ENCODE results near the gene CYP4F8.
A peak's percentile ranks its signal among the peaks of the same experiment; 100 is the strongest.

Gene CYP4F8

GRCh38 chr19:15671891-15672579 lies 57.0 kb downstream of the CYP4F8 start:
- TF ChIP-seq SNAI2 (CRISPR knock-in tag; IDR thresholded peaks at IDR 0.05) (no peak), ZNF8 (CRISPR knock-in tag; IDR thresholded peaks at IDR 0.05) (no peak), ZFP3 (CRISPR knock-in tag; IDR thresholded peaks at IDR 0.05) (no peak), TOX (CRISPR knock-in tag; IDR thresholded peaks at IDR 0.05; ENCODE audit: borderline replicate concordance) (no peak), ZC3H10 (CRISPR knock-in tag; IDR thresholded peaks at IDR 0.05) (no peak), RARB (CRISPR knock-in tag; IDR thresholded peaks at IDR 0.05) (no peak)
- peak; percentile 51 for ATAC-seq

- TF ChIP-seq GLIS3 (CRISPR knock-in tag; IDR thresholded peaks at IDR 0.05) (no peak), ZNF565 (CRISPR knock-in tag; conservative IDR thresholded peaks at IDR 0.05; ENCODE audit: low read depth) (no peak), PPARA (CRISPR knock-in tag; IDR thresholded peaks at IDR 0.05; ENCODE audit: borderline replicate concordance) (no peak), ZNF70 (CRISPR knock-in tag; IDR thresholded peaks at IDR 0.05) (no peak), BACH2 (CRISPR knock-in tag; IDR thresholded peaks at IDR 0.05; ENCODE audit: borderline replicate concordance) (no peak), ZFP3 (CRISPR knock-in tag; IDR thresholded peaks at IDR 0.05) (no peak), ARNTL (CRISPR knock-in tag; IDR thresholded peaks at IDR 0.05; ENCODE audit: borderline replicate concordance, low read depth) (no peak), TSHZ2 (CRISPR knock-in tag; IDR thresholded peaks at IDR 0.05) (no peak), ZC3H10 (CRISPR knock-in tag; IDR thresholded peaks at IDR 0.05) (no peak), PATZ1 (CRISPR knock-in tag; IDR thresholded peaks at IDR 0.05; ENCODE audit: borderline replicate concordance) (no peak), RARB (CRISPR knock-in tag; IDR thresholded peaks at IDR 0.05) (no peak), ESRRG (CRISPR knock-in tag; IDR thresholded peaks at IDR 0.05) (no peak), TCF4 (CRISPR knock-in tag; IDR thresholded peaks at IDR 0.05; ENCODE audit: borderline replicate concordance) (no peak), CSRNP3 (CRISPR knock-in tag; IDR thresholded peaks at IDR 0.05) (no peak), CREB5 (CRISPR knock-in tag; IDR thresholded peaks at IDR 0.05; ENCODE audit: low read depth) (no peak), SNAI2 (CRISPR knock-in tag; IDR thresholded peaks at IDR 0.05) (no peak), POU6F1 (CRISPR knock-in tag; IDR thresholded peaks at IDR 0.05; ENCODE audit: borderline replicate concordance, low read depth) (no peak), ISL1 (CRISPR knock-in tag; IDR thresholded peaks at IDR 0.05) (no peak)
- peak; percentile 73 for ATAC-seq
These were observed 57.7 kb downstream of the CYP4F8 start, which contains the start of gene CYP4F12 for GRCh38 chr19:15672580-15673175. CYP4F12 (plus strand) TSS chr19:15673087; CDS start chr19:15673530, 443 bp downstream.

Data from SK-N-SH treated with all-trans-retinoic acid at 6 μM for 48 hours (cell line).